ENCODE data around the gene NEK1. TPM values are rescaled to one million over a fixed set of nuclear protein-coding genes. Genes with fewer than 3 reads are reported as not detected.
"Not testable (repeated sequence)": the region's sequence is repeated elsewhere in the genome, so short reads cannot be mapped to it uniquely, and the experiment has no call there.

The NEK1 gene
- total RNA-seq, 2 donors from 2014 or later, result 10.4 to 13.8 TPM

DNA sequence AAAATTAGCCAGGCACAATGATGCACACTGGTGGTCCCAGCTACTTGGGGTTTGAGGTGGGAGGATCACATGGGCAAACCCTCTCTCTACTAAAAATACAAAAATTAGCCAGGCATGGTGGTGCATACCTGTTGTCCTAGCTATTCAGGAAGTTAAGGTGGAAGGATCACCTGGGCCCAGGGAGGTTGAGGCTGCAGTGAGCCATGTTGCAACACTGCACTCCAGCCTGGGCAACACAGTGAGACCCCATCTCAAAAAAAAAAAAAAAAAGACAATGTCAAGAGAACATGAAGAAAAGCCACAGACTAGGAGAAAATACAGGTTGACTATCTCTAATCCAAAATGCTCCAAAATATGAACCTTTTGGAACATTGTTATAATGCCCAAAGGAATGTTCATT lies 153.8 kb downstream of the NEK1 start:
- Mint-ChIP-seq H3K36me3 (ENCODE audit: low read depth) (peaks cover 88% of the 10 kb centered on the region), H3K27me3 (no peaks in the 10 kb centered on the region), H3K27ac (no peak overlapping the region), H3K9me3 (peaks cover 8% of the 10 kb centered on the region), H3K4me3 (no peak overlapping the region), H3K4me1 (no peaks in the 10 kb centered on the region)
- ATAC-seq (replicated peaks), result no peak

- H3K4me3 Mint-ChIP-seq; H3K9me3 Mint-ChIP-seq; H3K27me3 Mint-ChIP-seq; H3K4me1 Mint-ChIP-seq; H3K27ac Mint-ChIP-seq; ATAC-seq (replicated peaks): not testable (repeated sequence)
- H3K36me3 Mint-ChIP-seq (ENCODE audit: low read depth), result peaks cover 85% of the 10 kb centered on the region
These were observed 159.7 kb downstream of the NEK1 start for GRCh38 chr4:169452644-169453043.

DNA sequence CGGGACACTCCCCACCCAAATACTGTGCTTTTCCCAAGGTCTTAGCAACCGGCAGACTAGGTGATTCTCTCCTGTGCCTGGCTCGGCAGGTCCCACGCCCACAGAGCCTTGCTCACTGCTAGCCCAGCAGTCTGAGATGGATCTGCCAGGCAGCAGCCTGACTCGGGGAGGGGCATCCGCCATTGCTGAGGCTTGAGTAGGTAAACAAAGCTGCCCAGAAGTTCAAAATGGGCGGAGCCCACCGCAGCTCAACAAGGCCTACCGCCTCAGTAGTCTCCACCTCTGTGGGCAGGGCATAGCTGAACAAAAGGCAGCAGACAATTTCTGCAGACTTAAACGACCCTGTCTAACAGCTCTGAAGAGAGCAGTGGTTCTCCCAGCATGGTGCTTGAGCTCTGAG lies 163.4 kb downstream of the NEK1 start:
- peaks cover 87% of the 10 kb centered on the region for H3K36me3 Mint-ChIP-seq (ENCODE audit: low read depth)
- not testable (repeated sequence) for H3K27ac Mint-ChIP-seq; ATAC-seq (replicated peaks); H3K4me3 Mint-ChIP-seq; H3K4me1 Mint-ChIP-seq; H3K27me3 Mint-ChIP-seq
- peaks cover 33% of the 10 kb centered on the region for H3K9me3 Mint-ChIP-seq

DNA sequence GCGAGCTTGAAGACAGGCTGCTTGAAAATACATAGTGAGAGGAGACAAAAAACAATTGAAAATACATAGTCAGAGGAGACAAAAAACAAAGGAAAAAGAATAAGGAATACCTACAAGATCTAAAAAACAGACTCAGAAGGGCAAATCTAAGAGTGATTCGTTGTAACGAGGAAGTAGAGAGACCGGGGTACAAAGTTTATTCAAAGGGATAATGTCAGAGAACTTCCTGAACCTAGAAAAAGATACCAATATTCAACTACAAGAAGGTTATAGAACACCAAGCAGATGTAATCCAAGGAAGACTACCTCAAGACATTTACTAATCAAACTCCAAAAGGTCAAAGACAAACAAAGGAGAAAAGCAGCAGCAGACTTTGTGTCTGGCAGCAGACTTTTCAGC lies 165.6 kb downstream of the NEK1 start:
- H3K4me3 Mint-ChIP-seq, result no peak overlapping the region
- no peak for ATAC-seq (replicated peaks)
- H3K4me1 Mint-ChIP-seq, result no peaks in the 10 kb centered on the region
- no peaks in the 10 kb centered on the region for H3K27me3 Mint-ChIP-seq
- H3K36me3 Mint-ChIP-seq (ENCODE audit: low read depth), result peaks cover 76% of the 10 kb centered on the region
- no peak overlapping the region for H3K27ac Mint-ChIP-seq
- peaks cover 44% of the 10 kb centered on the region for H3K9me3 Mint-ChIP-seq

- no peaks in the 10 kb centered on the region for H3K27me3 Mint-ChIP-seq
- peaks cover 55% of the 10 kb centered on the region for H3K36me3 Mint-ChIP-seq (ENCODE audit: low read depth)
These were observed 168.6 kb downstream of the NEK1 start for GRCh38 chr4:169443748-169444147.

DNA sequence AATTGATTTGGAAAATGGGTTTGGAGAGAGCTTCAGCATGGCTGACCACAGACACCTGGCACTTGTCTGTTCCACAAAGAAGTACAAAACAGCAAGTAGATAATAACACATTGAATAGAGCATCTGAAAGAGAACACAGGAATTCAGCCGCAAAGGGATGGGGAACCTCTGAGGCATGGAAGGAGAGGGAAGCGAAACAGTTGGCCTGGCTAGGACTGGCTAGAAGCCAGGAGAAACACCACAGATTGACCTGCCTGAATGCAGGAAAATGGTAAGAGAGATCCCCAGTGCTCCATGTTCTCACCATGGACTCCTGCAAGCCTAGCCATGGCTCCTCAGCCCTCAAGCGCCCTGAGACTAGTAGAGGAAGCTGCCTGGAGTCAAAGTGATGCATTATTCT lies 171.9 kb downstream of the NEK1 start:
- peaks cover 33% of the 10 kb centered on the region for H3K36me3 Mint-ChIP-seq (ENCODE audit: low read depth)
- no peak overlapping the region for H3K4me3 Mint-ChIP-seq
- no peak overlapping the region for H3K27ac Mint-ChIP-seq
- no peaks in the 10 kb centered on the region for H3K27me3 Mint-ChIP-seq
- ATAC-seq (replicated peaks), result no peak
- no peaks in the 10 kb centered on the region for H3K4me1 Mint-ChIP-seq
- H3K9me3 Mint-ChIP-seq, result peaks cover 26% of the 10 kb centered on the region

More at GRCh38 chr4:169443748-169444147, 168.6 kb downstream of the NEK1 start:
- Mint-ChIP-seq H3K4me1 (no peaks in the 10 kb centered on the region), H3K4me3 (no peak overlapping the region), H3K27ac (no peak overlapping the region), H3K9me3 (peaks cover 39% of the 10 kb centered on the region)
- ATAC-seq (replicated peaks), result no peak

DNA sequence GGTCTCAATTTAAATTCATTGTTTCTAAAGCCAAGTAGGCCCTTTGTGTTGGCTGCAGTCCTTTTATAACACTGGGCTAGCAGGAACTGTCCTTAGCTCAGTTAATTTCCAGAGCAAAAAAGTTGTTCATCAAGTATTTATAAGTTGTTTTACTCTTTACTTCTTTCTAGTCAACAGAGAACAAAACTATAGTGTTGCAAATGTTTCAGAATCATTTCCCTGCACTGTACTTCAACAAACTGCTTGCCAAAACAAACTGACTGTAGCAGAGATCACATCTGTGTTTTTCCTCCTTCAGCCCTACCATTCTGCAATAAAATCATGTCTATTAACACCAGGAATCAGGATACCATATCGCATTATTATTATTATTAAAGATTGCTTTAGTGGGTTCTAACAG lies 173.1 kb downstream of the NEK1 start:
- no peaks in the 10 kb centered on the region for H3K4me1 Mint-ChIP-seq
- H3K27ac Mint-ChIP-seq, result no peak overlapping the region
- peaks cover 21% of the 10 kb centered on the region for H3K36me3 Mint-ChIP-seq (ENCODE audit: low read depth)
- H3K27me3 Mint-ChIP-seq, result no peaks in the 10 kb centered on the region
- no peak for ATAC-seq (replicated peaks)
- H3K4me3 Mint-ChIP-seq, result no peak overlapping the region
- H3K9me3 Mint-ChIP-seq, result peaks cover 14% of the 10 kb centered on the region

- H3K27ac Mint-ChIP-seq, result no peak overlapping the region
- H3K9me3 Mint-ChIP-seq, result peaks cover 5% of the 10 kb centered on the region
- H3K27me3 Mint-ChIP-seq, result no peaks in the 10 kb centered on the region
- no peak for ATAC-seq (replicated peaks)
- no peak overlapping the region for H3K4me3 Mint-ChIP-seq
- peaks cover 11% of the 10 kb centered on the region for H3K36me3 Mint-ChIP-seq (ENCODE audit: low read depth)
- no peaks in the 10 kb centered on the region for H3K4me1 Mint-ChIP-seq
These were observed 174.3 kb downstream of the NEK1 start for GRCh38 chr4:169438057-169438480.

- Mint-ChIP-seq H3K27me3 (no peaks in the 10 kb centered on the region), H3K9me3 (peaks cover 5% of the 10 kb centered on the region), H3K4me1 (no peaks in the 10 kb centered on the region), H3K36me3 (ENCODE audit: low read depth) (peaks cover 12% of the 10 kb centered on the region), H3K4me3 (no peak overlapping the region), H3K27ac (no peak overlapping the region)
- ATAC-seq (replicated peaks), result no peak
These were observed 174.9 kb downstream of the NEK1 start for GRCh38 chr4:169437299-169438047.

DNA sequence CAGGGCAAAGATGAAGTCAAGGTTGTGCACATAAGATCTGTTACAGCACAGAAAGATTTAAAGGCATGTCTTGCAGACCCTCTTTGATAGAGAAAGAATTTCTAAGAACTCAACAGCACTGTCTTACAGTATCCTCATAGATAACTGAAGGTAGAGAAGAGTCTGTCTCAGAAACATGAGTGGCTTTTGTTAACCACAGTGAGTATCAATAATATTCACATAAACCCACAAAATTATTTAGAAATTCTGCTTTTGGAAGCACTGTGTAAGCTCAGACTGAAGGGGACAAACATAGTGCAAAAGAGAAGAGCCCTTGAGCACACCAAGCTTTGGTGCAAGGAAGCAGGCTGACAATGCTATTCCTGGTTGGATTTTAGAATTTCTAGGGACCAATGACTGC lies 175.6 kb downstream of the NEK1 start:
- no peaks in the 10 kb centered on the region for H3K4me1 Mint-ChIP-seq
- ATAC-seq (replicated peaks), result no peak
- H3K36me3 Mint-ChIP-seq (ENCODE audit: low read depth), result peaks cover 19% of the 10 kb centered on the region

DNA sequence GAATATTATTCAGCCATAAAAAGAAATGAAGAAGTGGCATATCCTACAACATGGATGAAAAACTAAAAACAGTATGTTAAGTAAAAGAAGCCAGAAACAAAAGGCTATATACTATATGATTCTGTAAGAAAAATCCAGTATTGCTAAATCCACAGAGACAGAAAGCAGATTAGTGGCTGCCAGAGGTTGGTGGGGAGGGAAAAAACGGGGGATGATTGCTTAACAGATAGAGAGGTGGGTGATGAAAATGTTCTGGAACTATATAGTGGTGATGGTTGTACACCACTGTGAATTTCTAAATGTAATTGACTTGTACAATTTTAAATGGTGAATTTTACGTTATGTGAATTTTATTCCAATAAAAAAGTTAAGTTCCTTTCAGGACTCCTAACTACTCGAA lies 184.0 kb downstream of the NEK1 start:
- Mint-ChIP-seq H3K9me3 (no peaks in the 10 kb centered on the region), H3K4me1 (no peaks in the 10 kb centered on the region), H3K36me3 (ENCODE audit: low read depth) (peaks cover 32% of the 10 kb centered on the region), H3K4me3 (no peak overlapping the region), H3K27me3 (no peaks in the 10 kb centered on the region), H3K27ac (no peak overlapping the region)
- ATAC-seq (replicated peaks), result no peak

More for the DNA sequence above, 175.6 kb downstream of the NEK1 start:
- no peaks in the 10 kb centered on the region for H3K9me3 Mint-ChIP-seq
- no peaks in the 10 kb centered on the region for H3K27me3 Mint-ChIP-seq
- H3K4me3 Mint-ChIP-seq, result no peak overlapping the region
- H3K27ac Mint-ChIP-seq, result no peak overlapping the region

DNA sequence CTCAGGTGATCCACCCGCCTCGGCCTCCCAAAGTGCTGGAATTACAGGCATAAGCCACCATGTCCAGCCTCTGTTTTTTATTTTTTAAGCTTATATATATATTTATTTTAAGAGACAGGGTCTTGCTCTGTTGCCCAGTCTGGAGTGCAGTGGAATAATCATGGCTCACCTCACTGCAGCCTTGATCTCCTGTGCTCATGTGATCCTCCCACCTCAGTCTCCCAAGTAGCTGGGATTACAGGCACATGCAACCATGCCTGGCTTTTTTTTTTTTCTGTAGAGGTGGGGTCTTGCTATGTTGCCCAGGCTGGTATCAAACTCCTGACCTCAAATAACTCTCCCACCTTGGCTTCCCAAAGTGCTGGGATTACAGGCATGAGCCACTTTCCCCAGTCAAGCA lies 184.7 kb downstream of the NEK1 start:
- peaks cover 32% of the 10 kb centered on the region for H3K36me3 Mint-ChIP-seq (ENCODE audit: low read depth)
- H3K27ac Mint-ChIP-seq; H3K27me3 Mint-ChIP-seq; ATAC-seq (replicated peaks); H3K4me3 Mint-ChIP-seq; H3K4me1 Mint-ChIP-seq; H3K9me3 Mint-ChIP-seq: not testable (repeated sequence)

DNA sequence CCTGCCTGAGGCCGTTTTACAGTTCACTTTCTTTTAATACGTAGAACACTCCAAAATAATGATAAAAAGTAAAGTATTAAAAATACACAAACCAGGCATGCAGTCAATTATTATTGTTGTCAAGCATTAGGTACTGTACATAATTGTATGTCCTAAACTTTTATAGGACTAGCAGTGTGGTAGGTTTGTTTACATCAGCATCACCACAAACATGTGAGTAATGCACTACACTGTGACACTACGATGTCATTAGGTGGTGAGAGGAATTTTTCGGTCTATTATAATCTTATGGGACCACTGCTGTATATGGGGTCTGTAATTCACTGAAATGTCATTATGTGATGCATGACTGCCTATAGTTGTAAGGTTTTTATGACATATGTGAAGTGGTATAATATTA lies 192.1 kb downstream of the NEK1 start:
- no peaks in the 10 kb centered on the region for H3K27me3 Mint-ChIP-seq
- H3K9me3 Mint-ChIP-seq, result no peaks in the 10 kb centered on the region
- H3K27ac Mint-ChIP-seq, result no peak overlapping the region
- H3K4me3 Mint-ChIP-seq, result no peak overlapping the region
- no peak for ATAC-seq (replicated peaks)
- peaks cover 6% of the 10 kb centered on the region for H3K4me1 Mint-ChIP-seq
- peaks cover 38% of the 10 kb centered on the region for H3K36me3 Mint-ChIP-seq (ENCODE audit: low read depth)

GRCh38 chr4:169418846-169419245 lies 193.5 kb downstream of the NEK1 start:
- peaks cover 24% of the 10 kb centered on the region for H3K36me3 Mint-ChIP-seq (ENCODE audit: low read depth)
- H3K4me3 Mint-ChIP-seq, result no peak overlapping the region
- H3K9me3 Mint-ChIP-seq, result no peaks in the 10 kb centered on the region
- ATAC-seq (replicated peaks), result no peak
- H3K4me1 Mint-ChIP-seq, result peaks cover 6% of the 10 kb centered on the region
- H3K27ac Mint-ChIP-seq, result no peak overlapping the region
- no peaks in the 10 kb centered on the region for H3K27me3 Mint-ChIP-seq

GRCh38 chr4:169417629-169418282 lies 194.6 kb downstream of the NEK1 start:
- peak overlapping the region; percentile 46 for H3K27ac Mint-ChIP-seq
- no peaks in the 10 kb centered on the region for H3K9me3 Mint-ChIP-seq
- H3K4me1 Mint-ChIP-seq, result peaks cover 6% of the 10 kb centered on the region
- no peak overlapping the region for H3K4me3 Mint-ChIP-seq
- H3K27me3 Mint-ChIP-seq, result no peaks in the 10 kb centered on the region
- ATAC-seq (replicated peaks), result no peak
- peaks cover 23% of the 10 kb centered on the region for H3K36me3 Mint-ChIP-seq (ENCODE audit: low read depth)
